DMS153 (cell line): Measurements from ENCODE around the gene CADM3.

ENCODE experiments used
- DNase-seq: peaks from one replicate; lab custom pipeline; 2025; lab: John Stamatoyannopoulos, UW

Gene CADM3

GRCh38 chr1:159173320-159173719 is 1.9 kb downstream of the CADM3 start:
- DNase-seq = no peak

- no peak for DNase-seq
Observed at GRCh38 chr1:159175571-159175970, 4.2 kb downstream of the CADM3 start.

GRCh38 chr1:159177272-159177907 is 6.0 kb downstream of the CADM3 start:
- DNase-seq = no peak

GRCh38 chr1:159179906-159180305 is 8.5 kb downstream of the CADM3 start:
- DNase-seq = no peak

GRCh38 chr1:159180516-159180915 is 9.1 kb downstream of the CADM3 start:
- no peak for DNase-seq

- no peak for DNase-seq
Observed at GRCh38 chr1:159181328-159182024, 10.1 kb downstream of the CADM3 start.

- DNase-seq = no peak
Observed at GRCh38 chr1:159184201-159184600, 12.8 kb downstream of the CADM3 start.

- no peak for DNase-seq
Observed at GRCh38 chr1:159185121-159185520, 13.7 kb downstream of the CADM3 start.

GRCh38 chr1:159187033-159187432 is 15.6 kb downstream of the CADM3 start:
- DNase-seq = no peak

- DNase-seq = no peak
Observed at GRCh38 chr1:159187647-159188374, 16.4 kb downstream of the CADM3 start.

GRCh38 chr1:159188375-159188788 is 17.0 kb downstream of the CADM3 start:
- peak; percentile 57 for DNase-seq

GRCh38 chr1:159190441-159190840 is 19.0 kb downstream of the CADM3 start:
- no peak for DNase-seq

GRCh38 chr1:159196543-159196942 is 25.1 kb downstream of the CADM3 start:
- no peak for DNase-seq

GRCh38 chr1:159197561-159198557 is 26.4 kb downstream of the CADM3 start:
- DNase-seq = peak; percentile 56

- DNase-seq = no peak
Observed at GRCh38 chr1:159199901-159200300, 28.5 kb downstream of the CADM3 start.

GRCh38 chr1:159200769-159201168 is 29.4 kb downstream of the CADM3 start:
- no peak for DNase-seq

- DNase-seq = no peak
Observed at GRCh38 chr1:159201642-159202041, 30.2 kb downstream of the CADM3 start.

- no peak for DNase-seq
Observed at GRCh38 chr1:159203610-159204009, 32.2 kb downstream of the CADM3 start.

GRCh38 chr1:159204161-159205141 is 33.0 kb downstream of the CADM3 start, which contains the start of gene ACKR1:
Gene ACKR1 (plus strand): TSS chr1:159204875. CDS start chr1:159204960, 85 bp downstream.
- DNase-seq = no peak

GRCh38 chr1:159205225-159205624 is 33.8 kb downstream of the CADM3 start:
- DNase-seq = no peak
